K562 treated with DMSO at 1 percent for 4 hours (cell line): Measurements from ENCODE around the gene HSPA12B. TPM values are rescaled to one million over a fixed set of nuclear protein-coding genes. Genes with fewer than 3 reads are reported as not detected.

Experiments
- total RNA-seq: library from RNA; unstranded; fragments of 300-600 nt; gene quantifications from 2 replicates; pipeline ENCODE4 v1.2.3, GENCODE V29; 2022; ENCODE audit not compliant: insufficient read depth

Gene HSPA12B, protein sequence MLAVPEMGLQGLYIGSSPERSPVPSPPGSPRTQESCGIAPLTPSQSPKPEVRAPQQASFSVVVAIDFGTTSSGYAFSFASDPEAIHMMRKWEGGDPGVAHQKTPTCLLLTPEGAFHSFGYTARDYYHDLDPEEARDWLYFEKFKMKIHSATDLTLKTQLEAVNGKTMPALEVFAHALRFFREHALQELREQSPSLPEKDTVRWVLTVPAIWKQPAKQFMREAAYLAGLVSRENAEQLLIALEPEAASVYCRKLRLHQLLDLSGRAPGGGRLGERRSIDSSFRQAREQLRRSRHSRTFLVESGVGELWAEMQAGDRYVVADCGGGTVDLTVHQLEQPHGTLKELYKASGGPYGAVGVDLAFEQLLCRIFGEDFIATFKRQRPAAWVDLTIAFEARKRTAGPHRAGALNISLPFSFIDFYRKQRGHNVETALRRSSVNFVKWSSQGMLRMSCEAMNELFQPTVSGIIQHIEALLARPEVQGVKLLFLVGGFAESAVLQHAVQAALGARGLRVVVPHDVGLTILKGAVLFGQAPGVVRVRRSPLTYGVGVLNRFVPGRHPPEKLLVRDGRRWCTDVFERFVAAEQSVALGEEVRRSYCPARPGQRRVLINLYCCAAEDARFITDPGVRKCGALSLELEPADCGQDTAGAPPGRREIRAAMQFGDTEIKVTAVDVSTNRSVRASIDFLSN
- 0.57 and 0.81 TPM in 2 replicates for total RNA-seq

DNA sequence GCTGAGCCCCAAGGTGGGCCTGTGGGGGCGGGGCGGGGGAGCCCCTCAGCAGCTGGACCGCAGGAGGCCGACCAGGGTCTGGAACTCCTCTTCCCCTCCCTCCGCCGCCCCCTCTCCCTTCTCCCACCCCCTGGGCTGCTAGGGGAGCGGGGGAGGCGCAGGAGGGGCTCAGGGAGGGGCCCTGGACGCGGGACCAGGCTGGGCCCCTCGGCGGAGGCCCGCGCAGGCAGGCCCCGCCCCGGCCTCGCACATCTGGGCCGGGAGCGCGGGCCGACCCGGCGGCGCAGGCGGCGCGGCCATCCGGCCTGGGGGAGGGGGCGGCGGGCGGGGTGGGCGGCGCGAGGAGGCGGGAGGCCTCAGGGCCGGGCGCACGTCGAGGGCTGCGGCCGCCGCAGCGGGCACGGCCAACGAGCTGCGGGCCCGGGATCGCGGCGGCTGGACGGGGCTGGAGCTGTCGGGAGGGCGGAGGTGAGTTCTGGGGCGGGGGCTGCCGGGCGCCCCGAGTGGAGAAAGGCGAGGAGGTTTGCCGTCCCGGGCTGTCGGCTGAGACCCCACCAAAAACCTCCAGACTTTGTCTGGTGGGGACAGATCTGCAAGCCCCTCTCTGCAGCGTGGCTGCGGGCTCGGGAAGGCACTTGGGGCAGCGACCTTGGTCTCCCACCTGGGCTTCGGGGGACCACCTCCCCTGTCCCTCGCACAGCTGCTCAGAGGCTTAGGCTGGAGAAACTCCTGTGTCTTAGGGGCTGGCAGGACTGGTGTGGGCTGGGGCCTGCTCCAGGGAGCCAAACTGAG lies at the start of gene HSPA12B:
Gene HSPA12B, plus strand, starts transcription at position 359 of the 792 bp plus-strand sequence. CDS start 5,990 bp downstream, outside the sequence.

DNA sequence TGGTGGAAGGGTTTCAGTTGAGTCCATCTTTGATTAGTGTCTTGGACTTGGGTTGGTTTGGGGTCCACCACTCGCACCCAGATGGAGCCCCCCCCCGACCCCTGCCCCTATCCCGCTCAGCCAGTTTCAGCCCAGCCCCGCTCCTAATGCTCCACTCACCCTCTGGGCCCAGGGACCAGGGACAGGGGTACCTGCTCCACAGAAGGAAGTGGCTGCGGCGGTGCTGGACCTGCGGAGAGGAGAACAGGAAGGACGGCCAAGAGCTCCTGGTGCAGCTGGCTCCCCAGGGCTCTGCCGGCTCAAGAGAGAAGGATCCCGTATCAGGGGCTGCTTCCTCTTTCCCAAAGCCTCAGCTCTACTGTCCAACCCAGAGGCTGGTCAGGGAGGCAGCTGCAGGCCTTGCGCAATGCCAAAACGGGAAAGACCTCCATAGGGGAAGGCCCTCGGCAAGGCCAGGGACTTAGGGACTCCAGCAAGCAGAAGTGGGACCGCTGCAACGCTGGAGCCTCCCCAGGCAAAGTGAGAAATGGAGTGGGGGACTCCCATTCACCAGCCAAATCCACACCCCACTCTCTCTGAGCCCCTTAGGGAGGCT lies 20.1 kb upstream of the HSPA12B start, which contains the start of gene SIGLEC1:
Gene SIGLEC1, minus strand, starts transcription at position 322 of the 595 bp plus-strand sequence. CDS start 5,472 bp downstream, outside the sequence.

DNA sequence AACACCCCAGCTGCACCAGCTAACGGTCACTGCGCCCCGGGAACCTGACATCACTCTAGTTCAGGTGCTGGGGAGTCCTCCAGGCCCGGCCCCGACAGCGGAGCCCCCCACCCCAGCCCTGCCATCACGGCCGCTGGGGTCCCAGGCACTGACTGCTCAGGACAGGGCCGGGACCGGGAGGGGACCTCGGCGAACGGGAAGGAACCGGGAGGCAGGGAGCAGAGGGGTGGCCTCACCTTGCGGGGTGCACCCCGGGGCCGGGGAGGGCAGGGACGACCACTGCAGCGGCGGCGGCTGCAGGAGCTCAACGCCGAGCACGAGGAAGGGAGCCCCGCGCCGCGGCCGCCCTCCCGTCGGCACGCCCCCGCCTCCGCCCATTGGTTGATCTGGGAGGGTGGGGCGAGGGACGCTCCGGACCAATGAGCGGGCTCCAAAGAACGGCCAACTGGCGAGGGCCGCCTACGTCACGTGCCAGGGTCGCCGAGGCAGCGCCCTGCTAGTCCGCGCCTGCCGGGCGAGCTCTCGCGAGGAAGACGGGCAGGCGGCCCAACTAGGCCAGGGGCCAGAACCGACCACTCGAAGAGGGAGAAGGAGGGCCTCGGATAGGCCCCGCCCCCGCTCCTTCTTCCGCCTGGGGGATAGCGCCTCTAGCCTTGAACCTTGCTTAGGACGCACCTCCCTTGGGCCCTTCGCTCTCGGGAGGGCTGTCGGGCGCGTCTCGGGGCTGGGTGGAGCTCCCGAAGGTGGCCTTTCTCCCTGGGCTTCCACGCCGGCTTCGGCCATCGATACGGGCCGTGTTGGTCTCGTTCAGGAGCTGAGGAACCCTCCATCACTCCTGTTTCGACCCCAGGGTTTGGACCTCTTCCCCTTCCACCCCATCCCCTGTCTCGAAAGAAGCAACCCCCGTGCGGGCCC lies 35.2 kb downstream of the HSPA12B start, which contains the start of gene ADISSP:
Gene ADISSP, minus strand, starts transcription at position 327 of the 915 bp plus-strand sequence. CDS start 7,653 bp downstream, outside the sequence.

DNA sequence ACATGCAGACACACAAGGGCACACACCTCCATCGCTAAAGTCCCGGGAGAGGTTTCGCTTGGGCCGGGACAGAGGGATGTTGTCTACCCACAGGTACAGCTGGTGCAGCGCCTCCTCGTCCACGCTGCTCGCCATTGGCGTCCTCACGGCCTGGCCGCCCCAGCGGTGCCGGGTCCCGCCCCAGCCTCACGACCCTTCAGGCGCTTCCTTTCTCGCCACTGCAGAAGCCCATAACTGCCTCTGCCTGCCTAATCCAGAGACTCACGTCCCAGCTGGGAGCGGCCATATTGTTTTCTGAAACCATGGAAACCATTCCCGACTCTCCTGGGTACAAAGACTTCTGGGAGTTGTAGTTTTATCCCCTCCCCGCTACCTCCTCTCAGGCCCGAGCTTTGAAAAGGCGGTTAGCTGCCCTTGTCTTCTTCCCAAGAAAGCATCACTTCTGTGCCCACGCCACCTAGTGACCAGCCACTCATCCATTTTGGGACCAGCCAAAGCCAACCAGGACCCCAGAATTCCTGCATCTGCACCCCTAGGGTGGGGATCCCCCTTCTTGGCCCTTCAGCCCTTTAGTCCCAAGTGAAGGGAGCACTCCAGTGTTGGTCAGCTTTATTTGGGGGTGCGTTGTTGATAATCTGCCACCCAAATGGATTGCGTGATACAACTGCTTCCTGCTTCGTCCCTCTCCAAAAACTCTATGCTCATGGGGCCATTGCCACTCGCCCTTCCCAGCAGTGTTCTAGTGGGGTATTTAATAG lies 48.8 kb downstream of the HSPA12B start, which contains the start of gene SPEF1:
Gene SPEF1, minus strand, starts transcription at position 296 of the 758 bp plus-strand sequence. Its CDS starts 161 bp downstream, at position 135.

DNA sequence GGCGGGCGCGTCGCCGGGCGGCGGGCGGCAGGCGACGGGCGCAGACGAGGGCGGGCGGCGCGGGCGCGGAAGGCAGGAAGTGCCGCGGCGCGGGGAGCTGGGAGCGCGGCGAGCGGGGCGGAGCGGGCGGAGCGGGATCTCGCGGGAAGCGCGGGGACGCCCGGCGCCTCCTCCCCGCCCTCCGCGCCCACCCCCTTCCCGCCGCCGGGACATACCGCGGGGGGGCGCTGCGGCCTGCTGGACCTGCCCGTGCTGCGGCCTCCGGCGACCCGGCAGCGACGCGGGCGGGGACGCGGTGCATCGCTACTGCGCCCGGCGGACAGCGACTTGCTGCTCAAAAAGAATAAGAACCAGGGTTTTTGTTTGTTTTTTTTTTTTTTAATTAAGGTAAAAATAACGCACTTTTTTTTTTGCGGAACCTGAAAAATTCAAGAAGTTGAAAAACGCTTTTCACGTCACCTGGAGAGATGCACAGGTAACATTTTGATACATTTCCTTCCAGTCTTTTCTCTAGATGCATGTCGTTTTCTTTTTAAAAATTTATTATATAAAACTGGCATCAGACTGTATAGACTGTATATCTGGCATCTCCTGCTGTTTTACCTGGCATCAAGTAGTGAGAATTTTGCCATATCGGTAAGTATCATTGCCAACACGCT lies 54.3 kb downstream of the HSPA12B start, which contains the start of gene CENPB:
Gene CENPB, minus strand, starts transcription at position 76 of the 659 bp plus-strand sequence. CDS start 257 bp downstream, outside the sequence.

DNA sequence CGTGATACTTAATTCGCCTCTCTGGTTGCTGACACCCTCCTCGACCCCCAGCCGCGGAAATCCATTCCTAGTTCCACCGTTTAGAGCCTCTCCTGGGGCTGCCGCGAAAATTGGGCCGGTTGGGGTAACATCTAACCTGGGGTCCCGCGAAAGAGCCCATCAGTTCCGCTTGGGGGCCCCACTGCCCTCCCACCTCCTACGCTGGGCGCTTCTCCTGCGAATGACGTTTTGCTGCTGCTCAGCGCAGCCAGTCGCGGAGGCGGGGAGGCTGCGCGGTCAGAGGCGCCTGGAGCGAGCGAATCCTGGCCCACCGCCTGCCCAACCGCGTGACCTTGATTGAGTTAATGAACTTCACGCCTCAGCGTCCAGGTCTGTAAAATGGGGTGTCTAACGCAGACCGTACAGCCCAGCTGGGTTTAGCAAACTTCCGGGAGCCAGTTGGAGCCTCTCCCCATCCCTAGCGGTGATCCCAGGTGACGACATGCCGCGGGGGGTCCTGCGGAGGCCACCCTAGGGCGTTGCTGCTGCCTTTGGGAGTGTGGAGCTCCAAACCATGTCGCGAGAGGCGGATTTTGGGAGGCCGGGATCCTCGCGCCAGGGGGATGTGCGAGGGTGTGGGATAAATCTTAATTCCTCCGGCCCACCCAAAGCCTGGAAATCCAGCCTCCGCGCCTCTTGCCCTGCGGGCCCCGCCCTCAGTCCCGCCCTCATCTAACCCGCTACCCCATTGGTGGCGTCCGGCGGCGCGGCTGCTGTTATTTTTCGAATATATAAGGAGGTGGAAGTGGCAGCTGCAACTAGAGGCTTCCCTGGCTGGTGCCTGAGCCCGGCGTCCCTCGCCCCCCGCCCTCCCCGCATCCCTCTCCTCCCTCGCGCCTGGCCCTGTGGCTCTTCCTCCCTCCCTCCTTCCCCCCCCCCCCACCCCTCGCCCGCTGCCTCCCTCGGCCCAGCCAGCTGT lies 63.3 kb downstream of the HSPA12B start, which contains the start of gene CDC25B:
Gene CDC25B, plus strand, starts transcription at position 800 of the 958 bp plus-strand sequence. CDS start 222 bp downstream, outside the sequence.

Other genes starting within 250 kb of the HSPA12B start
- not detected in 2 replicates for gene GFRA4, start 69.3 kb upstream of the HSPA12B start, total RNA-seq
- gene ADAM33, start 50.7 kb upstream of the HSPA12B start, total RNA-seq, result not detected in 2 replicates
- gene SIGLEC1, start 20.1 kb upstream of the HSPA12B start, total RNA-seq, result not detected in 2 replicates
- gene ADISSP, start 35.1 kb downstream of the HSPA12B start, total RNA-seq, result 30.9 and 31.8 TPM in 2 replicates
- gene SPEF1, start 48.8 kb downstream of the HSPA12B start, total RNA-seq, result not detected in 2 replicates
- 32.6 and 39.0 TPM in 2 replicates for gene CENPB, start 54.1 kb downstream of the HSPA12B start, total RNA-seq
- 31.5 and 33.4 TPM in 2 replicates for gene CDC25B, start 63.6 kb downstream of the HSPA12B start, total RNA-seq
- 6.4 and 7.9 TPM in 2 replicates for gene AP5S1, start 87.9 kb downstream of the HSPA12B start, total RNA-seq
- 10.9 TPM in 2 replicates for gene MAVS, start 114.1 kb downstream of the HSPA12B start, total RNA-seq
- gene PANK2, start 156.7 kb downstream of the HSPA12B start, total RNA-seq, result 33.3 and 43.9 TPM in 2 replicates